ENCODE measurements around the gene CADPS2. TPM values are rescaled to one million over a fixed set of nuclear protein-coding genes. Genes with fewer than 3 reads are reported as not detected.
"Not testable (repeated sequence)": the region's sequence is repeated elsewhere in the genome, so short reads cannot be mapped to it uniquely, and the experiment has no call there.

CADPS2 gene
- total RNA-seq, 1 donor from 2014 or later = 12.5 TPM

DNA sequence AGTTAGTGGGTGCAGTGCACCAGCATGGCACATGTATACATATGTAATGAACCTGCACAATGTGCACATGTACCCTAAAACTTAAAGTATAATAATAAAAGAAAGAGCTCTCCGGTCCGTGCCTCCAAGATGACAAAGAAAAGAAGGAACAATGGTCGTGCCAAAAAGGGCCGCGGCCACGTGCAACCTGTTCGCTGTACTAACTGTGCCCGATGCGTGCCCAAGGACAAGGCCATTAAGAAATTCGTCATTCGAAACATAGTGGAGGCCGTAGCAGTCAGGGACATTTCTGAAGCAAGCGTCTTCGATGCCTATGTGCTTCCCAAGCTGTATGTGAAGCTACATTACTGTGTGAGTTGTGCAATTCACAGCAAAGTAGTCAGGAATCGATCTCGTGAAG, 205.1 kb downstream of the CADPS2 start:
- not testable (repeated sequence) for H3K4me3 ChIP-seq (ENCODE audit: low read length in 3 of 3); H3K4me1 ChIP-seq (ENCODE audit: control insufficient read depth in 3 of 3, insufficient read depth in 3 of 3, low read length in 3 of 3); H3K9me3 ChIP-seq (ENCODE audit: control insufficient read depth in 3 of 3, low read length in 3 of 3); H3K9ac ChIP-seq (ENCODE audit: low read depth in 1 of 3, low read length in 3 of 3); H3K27me3 ChIP-seq (ENCODE audit: control insufficient read depth in 3 of 3, insufficient read depth in 3 of 3, low read length in 3 of 3); H3K27ac ChIP-seq (ENCODE audit: low read depth, low read length); H3K36me3 ChIP-seq (ENCODE audit: control insufficient read depth in 3 of 3, insufficient read depth in 3 of 3, low read length in 3 of 3)

- Histone ChIP-seq H3K27ac (ENCODE audit: low read depth, low read length) (no peak overlapping the region), H3K27me3 (ENCODE audit: control insufficient read depth in 3 of 3, insufficient read depth in 3 of 3, low read length in 3 of 3) (no peaks in the 10 kb centered on the region), H3K9me3 (ENCODE audit: control insufficient read depth in 3 of 3, low read length in 3 of 3) (no peaks in the 10 kb centered on the region), H3K4me3 (ENCODE audit: low read length in 3 of 3) (no peak overlapping the region), H3K36me3 (ENCODE audit: control insufficient read depth in 3 of 3, insufficient read depth in 3 of 3, low read length in 3 of 3) (no peaks in the 10 kb centered on the region), H3K9ac (ENCODE audit: low read depth in 1 of 3, low read length in 3 of 3) (no peak overlapping the region), H3K4me1 (ENCODE audit: control insufficient read depth in 3 of 3, insufficient read depth in 3 of 3, low read length in 3 of 3) (no peaks in the 10 kb centered on the region)
Measured at GRCh38 chr7:122679813-122680212, 206.4 kb downstream of the CADPS2 start.

- not testable (repeated sequence) for H3K9me3 ChIP-seq (ENCODE audit: control insufficient read depth in 3 of 3, low read length in 3 of 3); H3K27ac ChIP-seq (ENCODE audit: low read depth, low read length); H3K36me3 ChIP-seq (ENCODE audit: control insufficient read depth in 3 of 3, insufficient read depth in 3 of 3, low read length in 3 of 3); H3K27me3 ChIP-seq (ENCODE audit: control insufficient read depth in 3 of 3, insufficient read depth in 3 of 3, low read length in 3 of 3); H3K4me3 ChIP-seq (ENCODE audit: low read length in 3 of 3); H3K4me1 ChIP-seq (ENCODE audit: control insufficient read depth in 3 of 3, insufficient read depth in 3 of 3, low read length in 3 of 3); H3K9ac ChIP-seq (ENCODE audit: low read depth in 1 of 3, low read length in 3 of 3)
Measured at GRCh38 chr7:122679269-122679709, 207.0 kb downstream of the CADPS2 start.

DNA sequence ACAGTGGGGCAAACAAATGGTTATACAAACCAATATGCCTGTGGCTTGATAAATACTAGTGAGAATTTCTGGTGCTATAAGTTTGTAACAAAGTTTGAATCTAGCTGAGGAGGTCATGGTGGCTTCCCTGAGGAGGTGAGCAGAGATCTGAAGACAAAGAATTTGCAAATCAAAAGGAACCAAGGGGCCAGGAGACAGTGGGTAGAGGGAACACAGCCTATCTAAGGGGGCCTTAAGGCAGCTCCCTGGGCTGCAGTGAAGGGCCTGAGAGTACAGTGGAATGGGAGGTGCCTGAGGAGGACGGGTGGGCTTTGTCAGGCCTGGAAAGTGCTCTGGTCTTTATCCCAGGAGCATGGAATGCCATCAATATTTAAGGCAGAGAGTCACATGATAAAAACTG, 209.1 kb downstream of the CADPS2 start:
- H3K4me3 ChIP-seq (ENCODE audit: low read length in 3 of 3) = no peak overlapping the region
- no peaks in the 10 kb centered on the region for H3K9me3 ChIP-seq (ENCODE audit: control insufficient read depth in 3 of 3, low read length in 3 of 3)
- H3K9ac ChIP-seq (ENCODE audit: low read depth in 1 of 3, low read length in 3 of 3) = no peak overlapping the region
- H3K27me3 ChIP-seq (ENCODE audit: control insufficient read depth in 3 of 3, insufficient read depth in 3 of 3, low read length in 3 of 3) = no peaks in the 10 kb centered on the region
- H3K27ac ChIP-seq (ENCODE audit: low read depth, low read length) = no peak overlapping the region
- no peaks in the 10 kb centered on the region for H3K4me1 ChIP-seq (ENCODE audit: control insufficient read depth in 3 of 3, insufficient read depth in 3 of 3, low read length in 3 of 3)
- no peaks in the 10 kb centered on the region for H3K36me3 ChIP-seq (ENCODE audit: control insufficient read depth in 3 of 3, insufficient read depth in 3 of 3, low read length in 3 of 3)

DNA sequence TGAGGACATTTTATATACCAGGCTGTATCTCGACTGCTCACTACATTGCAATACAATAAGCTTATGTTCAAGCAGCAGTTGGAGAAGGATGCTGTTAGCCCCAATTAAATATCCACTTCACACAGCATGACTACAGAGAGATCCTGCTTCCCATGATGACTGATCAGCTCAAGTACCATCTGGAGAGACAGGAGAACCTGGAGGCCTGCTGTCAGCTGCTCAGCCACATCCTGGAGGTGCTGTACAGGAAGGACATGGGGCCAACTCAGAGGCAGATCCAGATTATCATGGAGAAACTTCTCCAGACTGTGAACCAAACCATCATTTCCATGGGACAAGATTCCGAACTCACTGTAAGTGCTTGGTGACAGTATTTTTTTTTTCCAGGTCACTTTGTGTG, 209.8 kb downstream of the CADPS2 start:
- Histone ChIP-seq H3K27me3 (ENCODE audit: control insufficient read depth in 3 of 3, insufficient read depth in 3 of 3, low read length in 3 of 3) (no peaks in the 10 kb centered on the region), H3K9me3 (ENCODE audit: control insufficient read depth in 3 of 3, low read length in 3 of 3) (no peaks in the 10 kb centered on the region), H3K4me3 (ENCODE audit: low read length in 3 of 3) (no peak overlapping the region), H3K9ac (ENCODE audit: low read depth in 1 of 3, low read length in 3 of 3) (no peak overlapping the region), H3K27ac (ENCODE audit: low read depth, low read length) (no peak overlapping the region), H3K4me1 (ENCODE audit: control insufficient read depth in 3 of 3, insufficient read depth in 3 of 3, low read length in 3 of 3) (no peaks in the 10 kb centered on the region), H3K36me3 (ENCODE audit: control insufficient read depth in 3 of 3, insufficient read depth in 3 of 3, low read length in 3 of 3) (no peaks in the 10 kb centered on the region)

- H3K27me3 ChIP-seq (ENCODE audit: control insufficient read depth in 3 of 3, insufficient read depth in 3 of 3, low read length in 3 of 3) = no peaks in the 10 kb centered on the region
- H3K4me3 ChIP-seq (ENCODE audit: low read length in 3 of 3) = no peak overlapping the region
- H3K36me3 ChIP-seq (ENCODE audit: control insufficient read depth in 3 of 3, insufficient read depth in 3 of 3, low read length in 3 of 3) = no peaks in the 10 kb centered on the region
- no peak overlapping the region for H3K27ac ChIP-seq (ENCODE audit: low read depth, low read length)
- no peak overlapping the region for H3K9ac ChIP-seq (ENCODE audit: low read depth in 1 of 3, low read length in 3 of 3)
- peaks cover 0 to 3% (median 0%) of the 10 kb centered on the region in 3 donors for H3K9me3 ChIP-seq (ENCODE audit: control insufficient read depth in 3 of 3, low read length in 3 of 3)
- H3K4me1 ChIP-seq (ENCODE audit: control insufficient read depth in 3 of 3, insufficient read depth in 3 of 3, low read length in 3 of 3) = no peaks in the 10 kb centered on the region
Measured at GRCh38 chr7:122675621-122676020, 210.6 kb downstream of the CADPS2 start.

DNA sequence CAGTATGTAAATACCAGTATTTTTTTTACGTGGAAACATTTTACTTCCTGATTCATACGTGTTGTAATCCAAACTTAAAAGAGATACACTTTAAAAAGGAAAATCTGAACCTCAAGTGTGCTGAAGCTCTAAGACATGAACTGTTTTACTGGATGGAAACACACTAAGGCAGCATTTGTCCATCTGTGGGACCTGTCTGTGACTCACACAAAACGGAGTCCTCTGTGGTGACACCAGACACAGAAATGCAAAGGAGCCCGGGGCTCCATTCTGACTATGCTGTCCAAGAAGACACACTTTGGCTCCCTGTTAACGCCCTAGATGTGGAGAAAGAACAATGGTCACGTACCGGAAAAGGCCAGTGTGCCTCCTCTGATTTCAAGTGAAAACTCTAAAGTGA, 211.2 kb downstream of the CADPS2 start:
- Histone ChIP-seq H3K9me3 (ENCODE audit: control insufficient read depth in 3 of 3, low read length in 3 of 3) (peaks cover 0 to 3% (median 0%) of the 10 kb centered on the region in 3 donors), H3K27me3 (ENCODE audit: control insufficient read depth in 3 of 3, insufficient read depth in 3 of 3, low read length in 3 of 3) (no peaks in the 10 kb centered on the region), H3K9ac (ENCODE audit: low read depth in 1 of 3, low read length in 3 of 3) (no peak overlapping the region), H3K36me3 (ENCODE audit: control insufficient read depth in 3 of 3, insufficient read depth in 3 of 3, low read length in 3 of 3) (no peaks in the 10 kb centered on the region), H3K4me1 (ENCODE audit: control insufficient read depth in 3 of 3, insufficient read depth in 3 of 3, low read length in 3 of 3) (no peaks in the 10 kb centered on the region), H3K27ac (ENCODE audit: low read depth, low read length) (no peak overlapping the region), H3K4me3 (ENCODE audit: low read length in 3 of 3) (no peak overlapping the region)

DNA sequence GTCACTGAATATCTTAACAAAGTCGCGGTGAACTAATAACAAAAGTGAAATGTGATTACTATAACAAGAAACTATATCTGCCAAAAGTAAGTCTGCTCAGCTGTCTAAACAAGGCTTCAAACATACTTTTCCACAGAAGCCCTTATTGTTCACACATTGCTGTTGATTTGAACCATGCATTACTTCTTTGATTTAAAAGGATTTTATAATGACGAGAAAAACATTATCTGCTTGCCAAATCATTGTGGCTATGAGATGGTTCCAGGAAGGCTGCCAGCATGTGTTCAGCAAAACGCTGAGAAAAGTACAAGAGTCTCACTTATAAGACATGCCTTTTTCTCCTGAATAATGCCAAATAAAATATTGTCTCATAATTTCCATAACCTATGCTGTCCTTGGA, 211.8 kb downstream of the CADPS2 start:
- no peak overlapping the region for H3K9ac ChIP-seq (ENCODE audit: low read depth in 1 of 3, low read length in 3 of 3)
- peaks cover 0 to 3% (median 0%) of the 10 kb centered on the region in 3 donors for H3K9me3 ChIP-seq (ENCODE audit: control insufficient read depth in 3 of 3, low read length in 3 of 3)
- no peaks in the 10 kb centered on the region for H3K36me3 ChIP-seq (ENCODE audit: control insufficient read depth in 3 of 3, insufficient read depth in 3 of 3, low read length in 3 of 3)
- H3K27me3 ChIP-seq (ENCODE audit: control insufficient read depth in 3 of 3, insufficient read depth in 3 of 3, low read length in 3 of 3) = no peaks in the 10 kb centered on the region
- no peak overlapping the region for H3K27ac ChIP-seq (ENCODE audit: low read depth, low read length)
- H3K4me1 ChIP-seq (ENCODE audit: control insufficient read depth in 3 of 3, insufficient read depth in 3 of 3, low read length in 3 of 3) = no peaks in the 10 kb centered on the region
- H3K4me3 ChIP-seq (ENCODE audit: low read length in 3 of 3) = no peak overlapping the region

DNA sequence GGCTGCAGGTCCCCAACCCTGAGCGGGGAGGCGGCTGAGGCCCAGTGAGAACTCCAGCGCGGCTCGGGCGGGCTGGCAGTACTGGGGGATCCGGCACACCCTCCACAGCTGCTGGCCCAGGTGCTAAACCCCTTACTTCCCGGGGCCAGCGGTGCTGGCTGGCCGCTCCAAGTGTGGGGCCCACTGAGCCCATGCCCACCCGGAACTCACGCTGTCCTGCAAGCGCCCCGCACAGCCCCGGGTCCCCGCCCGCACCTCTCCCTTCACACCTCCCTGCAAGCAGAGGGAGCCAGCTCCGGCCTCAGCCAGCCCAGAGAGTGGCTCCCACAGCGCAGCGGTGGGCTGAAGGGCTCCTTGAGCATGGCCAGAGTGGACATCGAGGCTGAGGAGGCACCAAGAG, 212.3 kb downstream of the CADPS2 start:
- Histone ChIP-seq H3K36me3 (ENCODE audit: control insufficient read depth in 3 of 3, insufficient read depth in 3 of 3, low read length in 3 of 3) (no peaks in the 10 kb centered on the region), H3K27me3 (ENCODE audit: control insufficient read depth in 3 of 3, insufficient read depth in 3 of 3, low read length in 3 of 3) (no peaks in the 10 kb centered on the region), H3K4me1 (ENCODE audit: control insufficient read depth in 3 of 3, insufficient read depth in 3 of 3, low read length in 3 of 3) (no peaks in the 10 kb centered on the region), H3K9me3 (ENCODE audit: control insufficient read depth in 3 of 3, low read length in 3 of 3) (peaks cover 0 to 3% (median 0%) of the 10 kb centered on the region in 3 donors), H3K4me3 (ENCODE audit: low read length in 3 of 3) (no peak overlapping the region), H3K9ac (ENCODE audit: low read depth in 1 of 3, low read length in 3 of 3) (no peak overlapping the region), H3K27ac (ENCODE audit: low read depth, low read length) (no peak overlapping the region)

- Histone ChIP-seq H3K27ac (ENCODE audit: low read depth, low read length) (no peak overlapping the region), H3K4me1 (ENCODE audit: control insufficient read depth in 3 of 3, insufficient read depth in 3 of 3, low read length in 3 of 3) (no peaks in the 10 kb centered on the region), H3K4me3 (ENCODE audit: low read length in 3 of 3) (no peak overlapping the region), H3K9me3 (ENCODE audit: control insufficient read depth in 3 of 3, low read length in 3 of 3) (peaks cover 0 to 3% (median 0%) of the 10 kb centered on the region in 3 donors), H3K36me3 (ENCODE audit: control insufficient read depth in 3 of 3, insufficient read depth in 3 of 3, low read length in 3 of 3) (no peaks in the 10 kb centered on the region), H3K9ac (ENCODE audit: low read depth in 1 of 3, low read length in 3 of 3) (no peak overlapping the region), H3K27me3 (ENCODE audit: control insufficient read depth in 3 of 3, insufficient read depth in 3 of 3, low read length in 3 of 3) (no peaks in the 10 kb centered on the region)
Measured at GRCh38 chr7:122672536-122672935, 213.7 kb downstream of the CADPS2 start.

DNA sequence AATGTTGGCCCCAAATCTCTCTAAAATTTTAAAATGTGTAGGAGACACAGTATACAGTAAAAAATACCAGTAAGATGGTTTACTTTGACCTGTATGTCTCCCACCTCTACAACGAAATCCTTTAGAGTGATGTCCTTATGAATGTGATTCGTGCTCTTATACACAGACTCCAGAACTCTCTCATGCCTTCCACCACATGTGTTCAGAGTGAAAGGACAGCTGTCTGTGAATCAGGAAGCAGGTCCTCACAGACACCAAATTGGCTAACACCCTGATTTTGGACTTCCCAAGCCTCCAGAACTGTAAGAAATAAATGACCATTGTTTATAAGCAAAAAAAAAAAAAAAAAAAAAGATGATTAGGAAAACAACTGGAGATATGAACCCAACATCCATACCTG, 222.5 kb downstream of the CADPS2 start:
- H3K27me3 ChIP-seq (ENCODE audit: control insufficient read depth in 3 of 3, insufficient read depth in 3 of 3, low read length in 3 of 3) = no peaks in the 10 kb centered on the region
- no peak overlapping the region for H3K9ac ChIP-seq (ENCODE audit: low read depth in 1 of 3, low read length in 3 of 3)
- no peak overlapping the region for H3K27ac ChIP-seq (ENCODE audit: low read depth, low read length)
- H3K9me3 ChIP-seq (ENCODE audit: control insufficient read depth in 3 of 3, low read length in 3 of 3) = no peaks in the 10 kb centered on the region
- H3K4me3 ChIP-seq (ENCODE audit: low read length in 3 of 3) = no peak overlapping the region
- no peaks in the 10 kb centered on the region for H3K4me1 ChIP-seq (ENCODE audit: control insufficient read depth in 3 of 3, insufficient read depth in 3 of 3, low read length in 3 of 3)
- H3K36me3 ChIP-seq (ENCODE audit: control insufficient read depth in 3 of 3, insufficient read depth in 3 of 3, low read length in 3 of 3) = no peaks in the 10 kb centered on the region

All from skeletal muscle tissue (tissue), 4 donors.